ENCODE results near the gene KIAA1549.

- TF ChIP-seq CTCF (optimal IDR thresholded peaks at IDR 0.05 in 1 of 3, IDR thresholded peaks at IDR 0.05 in 1 of 3, conservative IDR thresholded peaks at IDR 0.05 in 1 of 3; ENCODE audit: extremely low read depth in 1 of 3, insufficient read depth in 2 of 3, low read length in 3 of 3) (no peak), EZH2 (IDR thresholded peaks at IDR 0.05; ENCODE audit: low read length) (no peak)
Observed at GRCh38 chr7:138796038-138796615, 185.1 kb downstream of the KIAA1549 start.

Data from keratinocyte (primary cell).